Left renal pelvis (tissue), 4 donors: ENCODE results near the gene SLC35B2. TPM values are rescaled to one million over a fixed set of nuclear protein-coding genes. Genes with fewer than 3 reads are reported as not detected.

Experiments
- DNase-seq, 4 donors: peaks; one replicate each; pipeline ENCODE4 v3.0.0-alpha.2; 2013; ENCODE audit warnings: low read depth in 4 of 4, low spot score in 3 of 4
- polyA plus RNA-seq, 4 donors: library from polyadenylated mRNA; unstranded; fragments of 120-200 nt; gene quantifications; one replicate each; pipeline ENCODE4 v1.2.1, GENCODE V29; 2013; ENCODE audit not compliant: insufficient read length in 4 of 4

Gene SLC35B2
- polyA plus RNA-seq, 4 donors, result 51.5 to 57.5 (median 54.1) TPM

- no peak for DNase-seq
Measured at GRCh38 chr6:44269178-44269920, 12.0 kb upstream of the SLC35B2 start.

DNA sequence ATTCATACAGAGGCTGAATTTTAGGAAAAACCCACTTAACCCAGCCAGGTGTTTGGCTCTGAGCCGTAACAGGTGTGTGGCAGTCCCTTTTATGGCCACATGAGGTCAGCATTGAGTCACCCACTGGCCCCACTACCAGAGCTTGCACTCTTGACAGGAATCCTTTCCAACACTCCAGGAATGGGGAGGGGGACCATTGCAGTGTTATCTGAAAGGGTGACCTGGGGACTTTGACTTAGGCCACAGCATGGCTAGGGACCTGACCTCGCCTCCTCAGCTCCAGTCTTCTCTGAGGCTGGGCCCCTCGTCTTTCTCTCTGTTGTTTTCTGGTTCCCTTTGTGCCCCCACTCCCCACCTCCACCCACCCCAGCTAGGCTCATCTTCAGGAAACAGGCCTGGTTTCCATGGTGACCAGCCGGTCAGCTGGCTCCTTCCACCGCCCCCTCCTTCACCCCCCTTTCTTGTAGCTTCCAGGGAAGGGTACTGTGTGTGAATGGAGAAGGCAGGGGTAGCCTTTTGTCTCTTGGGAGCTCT is 10.8 kb upstream of the SLC35B2 start:
- no peak for DNase-seq

- DNase-seq, result no peak
Measured at GRCh38 chr6:44267252-44267651, 9.9 kb upstream of the SLC35B2 start.

- DNase-seq, result no peak
Measured at GRCh38 chr6:44266347-44266746, 9.0 kb upstream of the SLC35B2 start.

DNA sequence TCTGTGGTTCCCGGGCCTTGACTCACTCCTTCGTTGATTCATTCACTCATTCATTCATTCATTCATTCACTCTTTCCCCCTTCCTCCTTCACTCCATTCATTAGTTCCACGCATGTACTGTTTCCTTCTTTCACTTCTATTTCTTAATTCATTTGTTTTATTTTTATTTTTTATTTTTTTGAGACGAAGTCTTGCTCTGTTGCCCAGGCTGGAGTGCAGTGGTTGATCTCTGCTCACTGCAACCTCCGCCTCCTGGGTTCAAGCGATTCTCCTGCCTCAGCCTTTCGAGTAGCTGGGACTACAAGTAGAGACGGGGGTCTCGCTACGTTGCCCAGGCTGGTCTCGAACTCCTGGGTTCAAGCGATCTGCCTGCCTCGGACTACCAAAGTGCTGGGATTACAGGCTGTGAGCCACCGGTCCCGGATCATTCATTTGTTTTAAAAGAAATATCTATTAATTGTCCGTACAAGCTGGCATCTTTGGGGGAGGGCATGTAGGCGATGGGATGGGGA is 8.4 kb upstream of the SLC35B2 start:
- no peak for DNase-seq

DNA sequence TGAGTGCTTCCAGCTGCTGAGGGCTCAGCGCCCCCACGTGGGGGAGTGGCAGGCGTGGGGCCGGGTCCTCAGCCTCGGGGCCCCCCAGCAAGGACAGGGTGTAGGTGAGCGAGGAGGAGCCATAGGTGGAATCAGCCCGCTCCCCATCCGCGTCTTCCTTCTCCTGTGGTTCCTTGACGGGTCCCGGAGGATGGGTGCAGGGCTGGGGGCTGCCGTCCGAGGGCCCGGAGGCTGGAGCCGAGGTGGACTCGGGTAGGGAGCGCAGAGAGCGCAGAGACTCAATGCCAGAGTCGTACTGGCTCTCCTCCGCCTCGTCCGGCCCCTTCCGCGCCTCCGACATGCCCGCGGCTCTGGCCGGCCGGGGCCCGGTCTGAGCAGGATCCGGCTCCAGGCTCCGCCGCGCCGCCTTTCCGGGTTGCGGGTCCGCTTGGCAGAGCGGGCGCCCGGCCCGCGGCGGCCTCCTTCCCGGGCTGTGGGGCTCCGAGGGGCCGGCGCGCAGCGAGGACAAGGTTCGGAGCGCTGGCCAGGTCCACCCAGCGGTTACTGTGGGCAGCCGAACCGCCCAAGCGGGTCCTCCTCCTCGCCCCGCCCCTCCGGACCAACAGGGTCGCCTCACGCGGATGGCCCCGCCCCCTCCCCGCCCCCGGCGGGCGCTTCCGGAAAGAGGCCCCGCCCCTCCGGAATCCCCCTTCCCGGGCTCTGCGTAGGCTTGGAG is 7.8 kb upstream of the SLC35B2 start, which contains the start of gene NFKBIE:
Gene NFKBIE, minus strand, starts transcription at position 545 of the 715 bp plus-strand sequence. Its CDS starts 205 bp downstream, at position 340.
- DNase-seq, result peak in 3 of 4 donors; percentile 83 to 85 (median 84)

GRCh38 chr6:44264154-44265006 is 7.1 kb upstream of the SLC35B2 start:
- DNase-seq, result no peak

DNA sequence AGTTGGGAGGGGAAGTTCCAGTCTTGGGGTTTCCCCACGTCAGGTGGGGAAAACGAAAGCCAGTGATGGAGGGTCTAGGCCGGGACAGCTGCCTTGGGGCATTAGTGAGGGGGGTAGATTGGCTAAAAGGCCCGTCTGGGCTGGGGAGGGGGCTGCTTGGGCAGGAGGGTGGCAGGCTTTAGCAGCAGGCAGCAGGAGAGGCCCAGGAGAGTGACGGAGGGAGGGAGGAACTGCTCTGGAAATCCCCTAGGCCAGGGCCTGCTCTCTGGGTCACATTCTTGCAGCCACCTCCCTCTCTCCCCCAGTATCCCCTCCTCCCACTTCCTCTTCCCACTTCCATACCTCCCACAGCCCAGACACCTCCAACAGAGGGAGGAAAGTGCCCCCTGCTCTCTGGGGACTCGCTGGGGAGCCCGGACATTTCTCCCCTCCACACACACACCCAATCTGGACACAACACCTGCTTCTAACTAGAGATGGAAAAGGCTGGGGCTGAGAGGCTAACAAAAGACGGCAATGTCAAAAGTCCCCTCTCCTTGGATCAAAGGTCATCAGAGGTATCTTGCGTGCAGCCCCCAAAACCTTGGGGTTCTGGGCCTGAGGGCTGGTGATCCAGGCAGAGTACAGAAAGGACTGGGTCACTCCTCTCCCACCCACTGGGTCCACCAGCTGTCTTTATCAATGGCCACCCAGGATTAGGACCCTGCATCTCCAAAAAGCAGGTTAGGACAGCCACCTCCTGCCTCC is 6.2 kb upstream of the SLC35B2 start:
- DNase-seq, result no peak

- DNase-seq, result no peak
Measured at GRCh38 chr6:44262467-44263353, 5.4 kb upstream of the SLC35B2 start.

GRCh38 chr6:44261581-44261980 is 4.3 kb upstream of the SLC35B2 start:
- no peak for DNase-seq

DNA sequence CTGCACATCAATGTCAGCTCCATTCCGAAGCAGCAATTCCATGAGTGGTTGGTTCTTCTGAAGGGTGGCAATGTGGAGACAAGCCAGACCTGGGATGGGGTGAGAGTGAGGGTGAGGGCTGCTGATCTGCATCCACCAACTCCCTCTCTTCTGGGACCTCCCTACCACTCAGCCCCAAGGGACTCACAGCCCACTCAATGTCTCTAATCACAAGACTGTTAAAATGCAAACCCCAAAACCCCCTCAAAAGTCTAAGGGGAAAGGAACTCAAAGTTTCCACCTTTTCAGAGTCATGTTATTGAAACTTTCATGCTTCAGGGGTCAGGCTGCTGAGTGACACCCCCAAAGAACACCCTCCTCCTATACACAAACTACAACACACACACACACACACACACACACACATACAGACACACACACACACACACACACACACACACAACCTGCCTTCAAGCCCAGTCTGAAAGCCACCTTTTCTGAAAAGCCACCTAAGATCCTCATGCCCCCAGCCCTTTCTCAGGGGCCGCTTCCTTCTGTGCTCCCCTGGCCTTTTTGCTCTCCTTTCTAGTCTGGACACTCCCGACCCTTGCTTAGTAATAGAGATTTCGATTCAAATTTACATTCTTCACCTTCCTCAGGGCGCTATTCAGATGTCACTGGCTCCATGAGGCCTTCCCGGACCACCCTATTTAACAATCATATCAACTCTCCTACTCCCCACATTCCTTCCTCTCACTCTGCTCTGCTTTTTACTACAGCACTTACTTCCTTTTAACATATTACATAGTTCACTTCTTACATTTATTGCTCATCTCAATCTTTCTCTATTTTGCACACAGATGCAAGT is 3.3 kb upstream of the SLC35B2 start:
- no peak for DNase-seq

DNA sequence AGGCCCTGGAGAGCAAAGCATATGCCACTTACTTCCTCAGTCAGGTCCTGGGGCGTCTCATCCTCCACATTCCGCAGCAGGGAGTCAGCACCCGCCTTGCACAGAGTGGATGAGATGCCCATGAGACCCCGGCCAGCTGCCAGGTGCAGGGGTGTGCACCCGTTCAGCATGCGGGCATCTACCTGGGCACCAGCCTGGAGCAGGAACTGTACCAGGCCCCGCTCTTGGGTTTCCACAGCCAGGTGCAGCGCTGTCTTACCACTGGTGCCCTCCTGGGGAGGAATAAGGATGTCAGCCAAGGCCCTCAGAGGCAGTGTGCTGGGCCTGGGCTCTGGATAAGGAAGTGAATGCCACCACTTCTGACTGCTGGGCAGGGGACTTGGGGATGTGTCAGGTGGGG is 2.7 kb upstream of the SLC35B2 start:
- DNase-seq, result no peak

- no peak for DNase-seq
Measured at GRCh38 chr6:44258921-44259320, 1.6 kb upstream of the SLC35B2 start.

DNA sequence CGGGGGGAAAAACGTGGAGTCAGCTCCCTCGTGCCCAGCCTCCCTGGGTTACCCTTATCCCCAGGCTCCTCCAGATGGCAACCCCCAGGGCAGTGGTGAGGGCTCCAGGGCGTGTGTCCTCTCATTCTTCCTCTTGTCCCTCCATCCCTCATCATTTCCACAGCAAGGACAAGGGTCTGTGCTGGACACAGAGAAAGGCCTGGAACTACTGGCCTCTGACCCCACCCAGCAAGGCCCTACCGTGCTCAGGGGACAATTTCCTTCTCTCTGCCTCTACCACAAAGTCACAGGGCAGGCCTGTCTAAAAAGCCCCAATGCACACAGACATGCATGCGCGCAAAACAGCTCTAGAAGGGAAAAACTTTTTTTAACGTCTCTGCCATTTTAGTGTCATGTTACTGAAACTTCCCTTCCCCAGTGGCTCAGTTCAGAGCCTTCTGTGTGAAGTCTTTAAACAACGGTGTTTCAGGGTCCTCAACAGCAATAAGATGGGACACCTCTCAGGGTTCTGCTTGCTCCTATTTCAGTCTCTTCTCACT is 1.1 kb upstream of the SLC35B2 start:
- DNase-seq, result no peak

DNA sequence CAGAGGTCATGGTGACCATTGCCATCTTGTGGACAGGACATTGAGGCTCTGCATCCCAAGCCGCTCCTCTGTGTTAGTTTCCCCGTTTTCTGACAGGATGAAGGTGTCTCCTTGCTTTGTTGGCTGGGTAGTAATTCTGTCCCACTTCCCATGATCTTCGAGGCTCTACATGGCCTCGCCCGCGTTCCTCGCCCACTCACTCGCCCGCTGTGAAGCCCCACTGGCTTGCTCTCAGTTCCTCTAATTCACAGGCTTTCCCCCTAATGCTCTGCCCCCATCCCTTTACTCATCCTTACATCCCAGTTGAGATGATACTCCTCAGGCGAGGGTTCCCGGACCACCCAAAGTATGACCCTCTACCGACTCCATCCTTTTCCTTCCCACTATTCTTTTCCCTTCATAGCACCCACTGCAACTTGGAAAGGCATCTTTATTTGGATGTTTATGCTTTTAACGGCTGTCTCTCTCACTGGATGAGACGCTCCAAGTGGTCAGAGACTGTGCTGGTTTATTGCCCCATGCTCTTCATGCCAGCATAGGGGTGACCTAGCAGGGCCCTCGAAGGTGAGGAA is 511 bp upstream of the SLC35B2 start:
- no peak for DNase-seq

- no peak for DNase-seq
Measured at GRCh38 chr6:44256775-44257024, 628 bp downstream of the SLC35B2 start.

- DNase-seq, result no peak
Measured at GRCh38 chr6:44255871-44256774, 1.2 kb downstream of the SLC35B2 start.
